Natural killer cell (primary cell): ENCODE results near the gene THRB. TPM values are rescaled to one million over a fixed set of nuclear protein-coding genes. Genes with fewer than 3 reads are reported as not detected.

Source experiments
- ATAC-seq, 3 donors: fragments of 150-1000 bp in 2 of 3; fragments of 200-7000 bp in 1 of 3; cut with Tn5 transposase; 1 replicate in 1 of 3; 2 replicates in 2 of 3; pipeline ENCODE4 v1.10.0; 2021; ENCODE audit warnings: mild to moderate bottlenecking in 2 of 3, moderate library complexity in 2 of 3
- DNase-seq, 2 donors: peaks; one replicate each; pipeline versions ENCODE4 v3.0.0 to v3.0.0-alpha.2; 2013 to 2021; ENCODE audit warnings: mixed read lengths in 1 of 2
- H3K27ac ChIP-seq: one replicate; pipeline ENCODE4 v1.5.1; 2013; ENCODE audit warnings: mild to moderate bottlenecking, low read length
- H3K27me3 ChIP-seq: one replicate; pipeline ENCODE4 v1.6.1; 2013; ENCODE audit warnings: low read length; ENCODE audit not compliant: control insufficient read depth, insufficient read depth
- H3K36me3 ChIP-seq: one replicate; pipeline ENCODE4 v1.6.1; 2013; ENCODE audit warnings: low read length; ENCODE audit not compliant: control insufficient read depth, insufficient read depth
- H3K4me1 ChIP-seq: one replicate; pipeline ENCODE4 v1.6.1; 2013; ENCODE audit warnings: low read length; ENCODE audit not compliant: control insufficient read depth, insufficient read depth
- H3K4me3 ChIP-seq: one replicate; pipeline ENCODE4 v1.5.1; 2013; ENCODE audit warnings: low read length
- H3K9me3 ChIP-seq: one replicate; pipeline ENCODE4 v1.6.1; 2013; ENCODE audit warnings: low read length; ENCODE audit not compliant: control insufficient read depth, insufficient read depth
- H3K27ac Mint-ChIP-seq, 2 donors: one replicate each; pipeline ENCODE4 v1.8.0; 2022; ENCODE audit warnings: mild to moderate bottlenecking in 2 of 2, mixed read lengths in 2 of 2, moderate library complexity in 1 of 2
- H3K27me3 Mint-ChIP-seq, 2 donors: one replicate each; pipeline ENCODE4 v1.8.0; 2022; ENCODE audit warnings: low read depth in 2 of 2, mixed read lengths in 2 of 2
- H3K36me3 Mint-ChIP-seq: one replicate; pipeline ENCODE4 v1.8.0; 2022; ENCODE audit warnings: mixed read lengths
- H3K4me1 Mint-ChIP-seq, 2 donors: one replicate each; pipeline ENCODE4 v1.8.0; 2022; ENCODE audit warnings: mixed read lengths in 2 of 2
- H3K4me3 Mint-ChIP-seq: one replicate; pipeline ENCODE4 v1.8.0; 2022; ENCODE audit warnings: mild to moderate bottlenecking, moderate library complexity, mixed read lengths
- H3K9me3 Mint-ChIP-seq, 2 donors: one replicate each; pipeline ENCODE4 v1.8.0; 2022; ENCODE audit warnings: mixed read lengths in 2 of 2
- WGBS: methylation state at CpG from one replicate; pipeline ENCODE4 v1.1.7; 2013; ENCODE audit warnings: missing lambda C conversion rate; ENCODE audit not compliant: insufficient coverage; 5-methylcytosine and 5-hydroxymethylcytosine counted together
- intact Hi-C: fragments of 100-400 bp; cut with micrococcal nuclease; formaldehyde crosslinking; loops from one replicate; pipeline ENCODE4 v1.14.2; 2022
- total RNA-seq, 4 donors: library from RNA; stranded (reverse); fragments of 120-200 nt in 1 of 4; gene quantifications; one replicate each; pipeline versions ENCODE4 v1.2.3 to v1.2.4, GENCODE V29; 2013 to 2022
- TF ChIP-seq, protein P1 (sequence below): fragments of 200-600 bp; IDR thresholded peaks from one replicate; pipeline ENCODE4 v1.8.0; 2022; ENCODE audit warnings: antibody characterized with exemption

THRB gene
- total RNA-seq, 3 donors from 2014 or later (not counting 1 experiment from before 2014, with no cell fraction given) = 0.05 TPM; not detected in 2

GRCh38 chr3:24192469-24193056 lies 302.1 kb downstream of the THRB start:
- Histone ChIP-seq H3K4me3 (no peak overlapping the region), H3K4me1 (no peaks in the 10 kb centered on the region), H3K27ac (no peak overlapping the region), H3K36me3 (no peaks in the 10 kb centered on the region), H3K9me3 (no peaks in the 10 kb centered on the region), H3K27me3 (no peaks in the 10 kb centered on the region)
- H3K9me3 Mint-ChIP-seq = peaks cover 0 to 2% of the 10 kb centered on the region in 2 donors
- no peak for ATAC-seq
- TF ChIP-seq, protein P1, sequence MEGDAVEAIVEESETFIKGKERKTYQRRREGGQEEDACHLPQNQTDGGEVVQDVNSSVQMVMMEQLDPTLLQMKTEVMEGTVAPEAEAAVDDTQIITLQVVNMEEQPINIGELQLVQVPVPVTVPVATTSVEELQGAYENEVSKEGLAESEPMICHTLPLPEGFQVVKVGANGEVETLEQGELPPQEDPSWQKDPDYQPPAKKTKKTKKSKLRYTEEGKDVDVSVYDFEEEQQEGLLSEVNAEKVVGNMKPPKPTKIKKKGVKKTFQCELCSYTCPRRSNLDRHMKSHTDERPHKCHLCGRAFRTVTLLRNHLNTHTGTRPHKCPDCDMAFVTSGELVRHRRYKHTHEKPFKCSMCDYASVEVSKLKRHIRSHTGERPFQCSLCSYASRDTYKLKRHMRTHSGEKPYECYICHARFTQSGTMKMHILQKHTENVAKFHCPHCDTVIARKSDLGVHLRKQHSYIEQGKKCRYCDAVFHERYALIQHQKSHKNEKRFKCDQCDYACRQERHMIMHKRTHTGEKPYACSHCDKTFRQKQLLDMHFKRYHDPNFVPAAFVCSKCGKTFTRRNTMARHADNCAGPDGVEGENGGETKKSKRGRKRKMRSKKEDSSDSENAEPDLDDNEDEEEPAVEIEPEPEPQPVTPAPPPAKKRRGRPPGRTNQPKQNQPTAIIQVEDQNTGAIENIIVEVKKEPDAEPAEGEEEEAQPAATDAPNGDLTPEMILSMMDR = no peak
- intact Hi-C loops = no loop called here
- no peak overlapping the region for H3K4me3 Mint-ChIP-seq
- H3K27me3 Mint-ChIP-seq = peaks cover 0 to 3% of the 10 kb centered on the region in 2 donors
- no peak overlapping the region for H3K27ac Mint-ChIP-seq
- 85% methylated on average over 3 of the region's 3 CpGs for WGBS
- H3K4me1 Mint-ChIP-seq = no peaks in the 10 kb centered on the region
- H3K36me3 Mint-ChIP-seq = no peaks in the 10 kb centered on the region
- no peak for DNase-seq

DNA sequence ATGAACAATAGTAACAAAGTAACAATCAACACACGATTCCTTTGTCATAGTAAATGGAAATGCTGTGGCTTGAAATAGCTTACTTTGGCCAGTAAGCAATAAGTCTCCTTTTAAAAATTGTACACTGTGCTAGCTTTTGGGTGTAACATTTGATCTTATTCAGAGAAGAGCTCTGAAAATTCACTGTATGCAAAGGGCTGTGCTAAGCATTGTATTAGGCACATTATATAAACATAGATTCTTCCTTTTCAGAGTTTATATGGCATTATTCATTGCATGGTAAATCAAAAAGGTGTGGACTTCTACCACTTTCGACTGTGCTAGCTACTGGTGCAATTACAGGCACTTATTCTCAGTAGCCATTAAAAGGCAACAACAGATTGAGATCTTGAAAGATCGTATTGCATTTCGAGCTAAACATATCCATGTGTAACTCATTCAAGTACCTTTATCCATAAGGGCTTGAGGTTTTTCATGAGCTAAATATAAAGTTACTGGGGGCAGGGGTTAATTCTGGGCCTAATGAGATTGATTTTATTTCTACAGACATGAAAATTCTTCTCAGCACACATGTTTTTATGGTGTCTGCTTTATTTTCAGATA lies 302.7 kb downstream of the THRB start:
- no peaks in the 10 kb centered on the region for H3K27me3 ChIP-seq
- Mint-ChIP-seq H3K27ac (no peak overlapping the region), H3K27me3 (peaks cover 0 to 3% of the 10 kb centered on the region in 2 donors), H3K9me3 (no peaks in the 10 kb centered on the region), H3K36me3 (no peaks in the 10 kb centered on the region), H3K4me1 (no peaks in the 10 kb centered on the region), H3K4me3 (no peak overlapping the region)
- no peak overlapping the region for H3K4me3 ChIP-seq
- no peaks in the 10 kb centered on the region for H3K36me3 ChIP-seq
- H3K4me1 ChIP-seq = no peaks in the 10 kb centered on the region
- no peak overlapping the region for H3K27ac ChIP-seq
- intact Hi-C loops = no loop called here
- DNase-seq = no peak
- WGBS = 96% methylated on average over 3 of the region's 4 CpGs
- ATAC-seq = no peak
- no peaks in the 10 kb centered on the region for H3K9me3 ChIP-seq
- TF ChIP-seq, protein P1 = no peak

DNA sequence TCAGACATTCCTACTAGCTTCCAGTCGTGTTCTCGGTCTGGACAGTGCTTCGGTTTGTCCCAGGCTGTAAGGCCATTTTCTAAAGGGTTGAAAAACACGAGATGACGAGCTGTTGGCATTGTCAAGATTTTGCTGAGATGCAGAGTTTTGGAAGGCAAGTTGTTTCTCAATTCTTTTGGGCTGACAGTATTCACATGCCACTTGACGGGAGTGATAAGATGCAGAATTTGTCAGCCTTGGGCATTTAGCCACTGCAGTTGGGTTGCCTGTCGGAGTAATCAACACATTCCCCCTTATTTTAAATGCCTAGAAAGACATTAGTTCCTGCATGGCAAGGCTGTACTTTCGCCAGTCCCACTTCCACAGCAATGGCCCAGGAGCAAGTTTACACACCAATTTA lies 304.4 kb downstream of the THRB start:
- WGBS = 84% methylated on average over 8 of the region's 8 CpGs
- no peaks in the 10 kb centered on the region for H3K4me1 Mint-ChIP-seq
- no peak overlapping the region for H3K27ac ChIP-seq

More for the DNA sequence above, 304.4 kb downstream of the THRB start:
- Histone ChIP-seq H3K4me3 (no peak overlapping the region), H3K4me1 (no peaks in the 10 kb centered on the region), H3K27me3 (no peaks in the 10 kb centered on the region), H3K36me3 (no peaks in the 10 kb centered on the region), H3K9me3 (no peaks in the 10 kb centered on the region)
- DNase-seq (no peak), ATAC-seq (no peak)
- intact Hi-C loops = no loop called here
- Mint-ChIP-seq H3K9me3 (no peaks in the 10 kb centered on the region), H3K27me3 (no peaks in the 10 kb centered on the region), H3K4me3 (no peak overlapping the region), H3K27ac (no peak overlapping the region), H3K36me3 (no peaks in the 10 kb centered on the region)
- TF ChIP-seq, protein P1 = no peak
